Cardiac muscle cell (in vitro differentiated cells and primary cell): ENCODE measurements around the gene CRAT. TPM values are rescaled to one million over a fixed set of nuclear protein-coding genes. Genes with fewer than 3 reads are reported as not detected.

ENCODE experiments used
- DNase-seq, 2 donors: peaks; one replicate each; pipeline versions ENCODE4 v3.0.0 to v3.0.0-alpha.2; 2010 to 2017; ENCODE audit warnings: low read depth in 1 of 2, low spot score in 1 of 2
- H3K27ac ChIP-seq: fragments of 200-600 bp; sonication (generic); 2 replicates; pipeline ENCODE4 v1.5.1; 2016
- H3K27me3 ChIP-seq: fragments of 200-600 bp; sonication (generic); 2 replicates; pipeline ENCODE4 v1.6.0; 2016; ENCODE audit warnings: control low read depth
- H3K36me3 ChIP-seq: fragments of 200-600 bp; sonication (generic); 2 replicates; pipeline ENCODE4 v1.5.1; 2016; ENCODE audit warnings: control low read depth
- H3K4me1 ChIP-seq: fragments of 200-600 bp; sonication (generic); 2 replicates; pipeline ENCODE4 v1.8.1; 2017; ENCODE audit warnings: low read depth, mild to moderate bottlenecking, mixed run types
- H3K4me3 ChIP-seq: fragments of 200-600 bp; sonication (generic); 2 replicates; pipeline ENCODE4 v1.5.1; 2016; ENCODE audit warnings: mild to moderate bottlenecking
- H3K9me3 ChIP-seq: fragments of 200-600 bp; sonication (generic); 2 replicates; pipeline ENCODE4 v1.5.1; 2017; ENCODE audit warnings: low read depth, mild to moderate bottlenecking, control low read depth
- polyA plus RNA-seq: library from polyadenylated mRNA; unstranded; fragments of >200 nt; fragmentation: Nextera tagmentation; extraction: Ambion mirVana; gene quantifications from 2 replicates; pipeline ENCODE4 v1.2.1, GENCODE V29; 2016
- total RNA-seq: library from RNA; depleted of rRNA; stranded (reverse); fragments of >200 nt; gene quantifications from 2 replicates; pipeline ENCODE4 v1.2.3, GENCODE V29; 2016
- TF ChIP-seq, protein P1 (sequence below): IDR thresholded peaks from 2 replicates; pipeline ENCODE4 v1.5.1; 2012; ENCODE audit warnings: low read depth, mild to moderate bottlenecking, low read length

Gene CRAT
- total and polyA plus RNA-seq, 2 experiments from 2014 or later, result 80.6 to 81.6 TPM

DNA sequence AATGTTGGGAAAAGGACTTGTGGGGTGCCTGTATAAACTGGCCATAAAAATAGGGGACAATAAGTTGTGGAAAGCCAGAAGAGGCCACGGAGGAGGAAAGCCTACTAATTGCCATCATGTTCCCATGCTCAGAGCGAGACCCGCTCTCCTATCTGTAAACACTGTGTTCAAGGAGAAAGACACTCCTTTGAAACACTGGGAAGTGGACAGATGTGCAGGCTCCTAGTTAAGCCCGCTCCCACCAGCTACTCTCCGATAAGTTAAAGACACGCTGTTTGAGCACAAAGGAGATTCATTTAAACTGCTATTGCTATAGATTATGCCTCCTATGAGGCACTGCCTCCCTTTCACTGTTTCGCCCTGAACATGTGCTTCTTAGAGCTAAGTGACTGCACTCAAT, 9.3 kb downstream of the CRAT start:
- TF ChIP-seq, protein P1, sequence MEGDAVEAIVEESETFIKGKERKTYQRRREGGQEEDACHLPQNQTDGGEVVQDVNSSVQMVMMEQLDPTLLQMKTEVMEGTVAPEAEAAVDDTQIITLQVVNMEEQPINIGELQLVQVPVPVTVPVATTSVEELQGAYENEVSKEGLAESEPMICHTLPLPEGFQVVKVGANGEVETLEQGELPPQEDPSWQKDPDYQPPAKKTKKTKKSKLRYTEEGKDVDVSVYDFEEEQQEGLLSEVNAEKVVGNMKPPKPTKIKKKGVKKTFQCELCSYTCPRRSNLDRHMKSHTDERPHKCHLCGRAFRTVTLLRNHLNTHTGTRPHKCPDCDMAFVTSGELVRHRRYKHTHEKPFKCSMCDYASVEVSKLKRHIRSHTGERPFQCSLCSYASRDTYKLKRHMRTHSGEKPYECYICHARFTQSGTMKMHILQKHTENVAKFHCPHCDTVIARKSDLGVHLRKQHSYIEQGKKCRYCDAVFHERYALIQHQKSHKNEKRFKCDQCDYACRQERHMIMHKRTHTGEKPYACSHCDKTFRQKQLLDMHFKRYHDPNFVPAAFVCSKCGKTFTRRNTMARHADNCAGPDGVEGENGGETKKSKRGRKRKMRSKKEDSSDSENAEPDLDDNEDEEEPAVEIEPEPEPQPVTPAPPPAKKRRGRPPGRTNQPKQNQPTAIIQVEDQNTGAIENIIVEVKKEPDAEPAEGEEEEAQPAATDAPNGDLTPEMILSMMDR, result no peak
- Histone ChIP-seq H3K27ac (no peak overlapping the region), H3K9me3 (no peaks in the 10 kb centered on the region), H3K27me3 (no peaks in the 10 kb centered on the region), H3K4me1 (no peaks in the 10 kb centered on the region), H3K36me3 (no peaks in the 10 kb centered on the region), H3K4me3 (no peak overlapping the region)
- no peak for DNase-seq

DNA sequence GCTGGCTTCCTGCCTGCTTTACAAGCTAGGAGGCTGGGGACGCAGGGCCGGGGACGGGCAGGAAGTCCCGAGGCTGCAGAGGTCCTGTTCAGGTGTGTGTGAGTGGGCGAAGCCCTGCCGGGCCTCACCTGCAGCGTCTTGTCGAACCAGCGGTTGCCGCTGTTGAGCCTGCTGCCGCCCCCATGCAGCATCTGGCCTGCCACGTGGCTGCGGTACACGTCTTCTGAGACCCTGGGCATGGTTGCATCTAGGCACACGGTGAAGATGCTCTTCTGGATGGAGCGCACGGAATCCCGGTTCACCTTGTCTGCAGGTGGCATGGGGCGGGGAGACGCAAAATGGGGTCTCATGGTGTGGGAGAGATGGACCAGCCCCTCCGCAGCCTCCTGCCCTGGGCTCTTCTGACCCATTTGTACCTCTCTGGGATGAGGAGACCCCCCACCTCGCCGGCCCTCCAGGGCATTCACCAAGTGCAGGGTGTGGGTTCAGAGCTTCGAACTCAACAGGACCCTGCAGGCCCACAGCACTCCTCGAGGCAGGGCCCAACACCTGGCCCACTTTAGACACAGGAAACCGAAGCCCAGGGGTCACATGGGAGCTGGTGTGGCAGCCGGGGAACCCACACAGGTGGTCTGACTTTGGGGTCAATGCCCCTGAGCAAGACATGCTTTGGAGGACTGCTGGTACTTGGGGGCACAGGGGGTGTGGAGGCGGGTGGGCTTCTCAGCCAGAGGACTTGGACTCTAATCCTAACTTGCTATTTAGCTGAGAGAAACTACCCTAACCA, 10.0 kb downstream of the CRAT start:
- no peak for DNase-seq
- no peak overlapping the region for H3K27ac ChIP-seq
- H3K27me3 ChIP-seq, result no peaks in the 10 kb centered on the region
- TF ChIP-seq, protein P1, result no peak
- H3K36me3 ChIP-seq, result no peaks in the 10 kb centered on the region
- no peaks in the 10 kb centered on the region for H3K9me3 ChIP-seq
- no peaks in the 10 kb centered on the region for H3K4me1 ChIP-seq
- no peak overlapping the region for H3K4me3 ChIP-seq

DNA sequence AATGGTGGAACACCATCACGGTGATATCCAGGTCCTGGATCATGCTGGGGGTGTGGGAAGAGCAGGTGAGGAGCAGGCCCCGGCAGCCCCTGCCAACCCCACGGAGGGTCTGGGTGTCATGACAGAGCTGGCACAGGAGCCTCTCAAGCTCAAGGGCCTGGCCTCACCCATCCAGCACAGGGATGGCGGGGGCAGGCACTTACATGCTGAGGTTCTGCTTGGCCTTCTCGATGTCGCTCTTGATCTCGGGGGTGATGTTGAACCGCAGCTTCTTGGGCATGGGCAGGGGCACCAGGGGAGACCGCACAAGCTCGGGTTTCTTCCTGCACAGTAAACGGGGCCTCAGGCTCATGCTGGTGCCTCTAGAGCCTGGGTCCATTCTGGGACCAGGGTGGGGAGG, 12.3 kb downstream of the CRAT start:
- no peaks in the 10 kb centered on the region for H3K4me1 ChIP-seq
- no peak overlapping the region for H3K27ac ChIP-seq
- no peaks in the 10 kb centered on the region for H3K27me3 ChIP-seq
- no peak for DNase-seq
- H3K9me3 ChIP-seq, result no peaks in the 10 kb centered on the region
- no peaks in the 10 kb centered on the region for H3K36me3 ChIP-seq
- TF ChIP-seq, protein P1, result no peak
- H3K4me3 ChIP-seq, result no peak overlapping the region

DNA sequence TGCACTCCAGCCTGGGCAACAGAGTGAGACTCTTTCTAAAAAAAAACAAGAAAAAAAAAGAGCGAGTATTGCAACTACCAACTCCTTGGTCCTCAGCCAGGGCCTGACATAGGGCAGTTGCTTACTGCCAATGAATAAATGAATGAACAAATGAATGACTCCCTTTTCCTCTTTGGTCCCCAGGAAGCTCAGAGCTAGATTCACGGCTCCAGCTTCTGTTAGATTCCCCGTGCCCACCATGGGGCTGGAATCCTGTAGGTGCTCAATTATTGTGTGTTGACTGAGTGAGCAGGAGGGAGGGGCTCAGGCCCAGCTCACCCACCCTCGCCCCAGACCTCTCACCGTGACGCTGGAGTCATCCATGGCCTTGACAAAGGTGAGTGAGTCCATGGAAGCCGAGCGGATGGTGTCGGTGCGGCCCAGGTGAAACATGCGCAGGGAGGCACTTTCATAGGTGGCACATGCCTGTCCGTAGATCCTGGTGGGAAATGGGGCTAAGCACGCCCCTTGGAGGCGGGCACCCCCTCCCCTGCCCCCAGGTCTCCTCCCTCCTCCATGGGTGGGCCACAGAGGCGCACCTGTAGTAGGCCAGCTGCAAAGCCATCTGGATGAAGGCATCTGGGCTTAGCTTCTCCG, 12.8 kb downstream of the CRAT start:
- no peaks in the 10 kb centered on the region for H3K27me3 ChIP-seq
- H3K27ac ChIP-seq, result no peak overlapping the region
- TF ChIP-seq, protein P1, result no peak
- no peaks in the 10 kb centered on the region for H3K9me3 ChIP-seq
- no peaks in the 10 kb centered on the region for H3K36me3 ChIP-seq
- no peaks in the 10 kb centered on the region for H3K4me1 ChIP-seq
- no peak overlapping the region for H3K4me3 ChIP-seq
- no peak for DNase-seq

DNA sequence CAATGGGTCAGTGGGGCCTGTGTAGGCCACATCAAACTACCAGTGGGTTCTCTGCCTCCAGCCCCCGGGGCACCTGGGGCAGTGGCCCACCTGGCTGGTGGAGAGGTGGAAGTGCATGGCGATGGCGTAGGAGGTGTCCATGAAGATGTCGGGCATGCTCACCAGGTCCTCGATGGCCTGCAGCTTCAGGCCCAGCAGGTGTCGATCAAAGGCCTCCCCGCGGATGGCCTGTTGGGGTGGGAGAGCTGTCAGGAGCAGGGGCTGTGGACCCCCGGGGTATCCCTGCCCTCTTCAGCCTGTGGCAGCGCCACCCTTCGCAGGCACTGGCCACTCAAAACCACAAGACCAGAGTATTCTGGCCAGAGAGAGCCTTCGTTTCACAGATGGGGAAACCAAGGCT, 14.7 kb downstream of the CRAT start:
- TF ChIP-seq, protein P1, result no peak
- Histone ChIP-seq H3K4me1 (no peaks in the 10 kb centered on the region), H3K27me3 (no peaks in the 10 kb centered on the region), H3K9me3 (no peaks in the 10 kb centered on the region), H3K27ac (no peak overlapping the region), H3K36me3 (no peaks in the 10 kb centered on the region), H3K4me3 (no peak overlapping the region)
- no peak for DNase-seq
